Measurements from ENCODE around the gene ARHGEF7. TPM values are rescaled to one million over a fixed set of nuclear protein-coding genes. Genes with fewer than 3 reads are reported as not detected.

The ARHGEF7 gene
- total RNA-seq, 1 experiment from 2014 or later: 46.2 TPM

GRCh38 chr13:111286162-111286561 lies 171.1 kb downstream of the ARHGEF7 start:
- no TSS peak for BruUV-seq (replicated peaks)
- H3K9ac ChIP-seq (ENCODE audit: low read length): no peak overlapping the region
- H3K9me3 ChIP-seq (ENCODE audit: control insufficient read depth in 1 of 2, insufficient read depth in 1 of 2, low read depth in 1 of 2, low read length in 2 of 2): no peaks in the 10 kb centered on the region
- no peak overlapping the region for H2AFZ ChIP-seq (ENCODE audit: low read depth, low read length, poor library complexity, severe bottlenecking)
- TF ChIP-seq FOSL1 (IDR thresholded peaks at IDR 0.05; ENCODE audit: low read depth) (no peak), YY1 (IDR thresholded peaks at IDR 0.05; ENCODE audit: extremely low read depth, insufficient replicate concordance, low read depth, low read length) (no peak), CBX3 (IDR thresholded peaks at IDR 0.05; ENCODE audit: low read depth) (no peak), EZH2phosphoT487 (IDR thresholded peaks at IDR 0.05; ENCODE audit: borderline replicate concordance) (no peak), ZBTB33 (IDR thresholded peaks at IDR 0.05; ENCODE audit: extremely low read depth, insufficient replicate concordance, low read length) (no peak)
- TF ChIP-seq, protein P1, sequence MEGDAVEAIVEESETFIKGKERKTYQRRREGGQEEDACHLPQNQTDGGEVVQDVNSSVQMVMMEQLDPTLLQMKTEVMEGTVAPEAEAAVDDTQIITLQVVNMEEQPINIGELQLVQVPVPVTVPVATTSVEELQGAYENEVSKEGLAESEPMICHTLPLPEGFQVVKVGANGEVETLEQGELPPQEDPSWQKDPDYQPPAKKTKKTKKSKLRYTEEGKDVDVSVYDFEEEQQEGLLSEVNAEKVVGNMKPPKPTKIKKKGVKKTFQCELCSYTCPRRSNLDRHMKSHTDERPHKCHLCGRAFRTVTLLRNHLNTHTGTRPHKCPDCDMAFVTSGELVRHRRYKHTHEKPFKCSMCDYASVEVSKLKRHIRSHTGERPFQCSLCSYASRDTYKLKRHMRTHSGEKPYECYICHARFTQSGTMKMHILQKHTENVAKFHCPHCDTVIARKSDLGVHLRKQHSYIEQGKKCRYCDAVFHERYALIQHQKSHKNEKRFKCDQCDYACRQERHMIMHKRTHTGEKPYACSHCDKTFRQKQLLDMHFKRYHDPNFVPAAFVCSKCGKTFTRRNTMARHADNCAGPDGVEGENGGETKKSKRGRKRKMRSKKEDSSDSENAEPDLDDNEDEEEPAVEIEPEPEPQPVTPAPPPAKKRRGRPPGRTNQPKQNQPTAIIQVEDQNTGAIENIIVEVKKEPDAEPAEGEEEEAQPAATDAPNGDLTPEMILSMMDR (IDR thresholded peaks at IDR 0.05 in 2 of 3, conservative IDR thresholded peaks at IDR 0.05 in 1 of 3; ENCODE audit: borderline replicate concordance in 1 of 3, insufficient read depth in 1 of 3, low read depth in 2 of 3, low read length in 2 of 3): peak in 2 of 3 experiments; percentile 11 to 18; a peak in 1 of 6 replicates
- intact Hi-C loops (cut with micrococcal nuclease): no loop called here
- RAD21 ChIA-PET (ENCODE audit: low non-redundant PET in 1 of 2, low total read pairs in 2 of 2, uncharacterized antibody in 2 of 2, unreplicated experiment in 2 of 2): no interaction called here
- no peak overlapping the region for H3K27ac ChIP-seq (ENCODE audit: low read depth, low read length)
- no peak for DNase-seq (ENCODE audit: low read depth, low spot score)
- no peak overlapping the region for H3K4me3 ChIP-seq (replicated peaks in 1 of 2; ENCODE audit: low read depth in 1 of 2, low read length in 2 of 2)
- H3K4me2 ChIP-seq (ENCODE audit: low read length): no peak overlapping the region
- no peaks in the 10 kb centered on the region for H3K9me2 ChIP-seq (ENCODE audit: insufficient read depth)
- peak; percentile 64; the same call in 1 of the 2 replicates for ATAC-seq
- H3K79me2 ChIP-seq (ENCODE audit: insufficient read depth, low read length): no peaks in the 10 kb centered on the region; the same call in none of the 2 replicates
- POLR2A ChIA-PET: no interaction called here
- no peaks in the 10 kb centered on the region for H4K20me1 ChIP-seq (ENCODE audit: insufficient read depth)
- CTCF ChIA-PET: no interaction called here
- no peaks in the 10 kb centered on the region for H3K27me3 ChIP-seq (ENCODE audit: insufficient read depth, low read length)
- H3K4me1 ChIP-seq (ENCODE audit: control insufficient read depth in 1 of 2, insufficient read depth in 2 of 2, low read length in 2 of 2): no peaks in the 10 kb centered on the region
- peaks cover 14 to 25% of the 10 kb centered on the region in 2 experiments for H3K36me3 ChIP-seq (ENCODE audit: control insufficient read depth in 1 of 2, insufficient read depth in 2 of 2, low read length in 2 of 2)
